Activated CD8-positive, alpha-beta memory T cell treated with anti-CD3 and anti-CD28 coated beads, Interleukin-2, amount 50 U/mL, for 1 hour (primary cell): Measurements from ENCODE around the gene MACROD1.
A peak's percentile ranks its signal among the peaks of the same experiment; 100 is the strongest.

Experiments
- DNase-seq: peaks from one replicate; pipeline ENCODE4 v3.0.0-alpha.2; 2020; ENCODE audit errors: extremely low read depth

The MACROD1 gene

DNA sequence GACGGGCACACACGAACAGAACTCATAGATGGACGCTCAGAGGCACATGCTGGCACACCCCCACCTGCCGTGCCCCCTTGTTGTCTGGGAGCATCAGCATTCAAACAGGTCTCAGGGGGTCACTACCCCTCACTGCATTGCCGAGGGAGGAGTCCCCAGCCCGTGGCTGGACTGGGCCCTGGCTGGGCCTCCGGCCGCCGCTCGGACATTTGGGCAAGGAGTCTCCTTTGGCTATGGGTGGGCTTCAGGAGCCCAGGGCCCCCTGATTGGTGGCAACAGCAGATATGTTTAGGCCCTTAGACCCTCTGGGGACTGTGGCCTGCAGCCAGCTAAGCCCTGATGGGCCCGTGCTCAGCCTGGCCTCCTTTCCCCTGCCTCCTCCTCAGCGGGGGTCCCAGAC, 88.3 kb downstream of the MACROD1 start:
- DNase-seq = no peak

DNA sequence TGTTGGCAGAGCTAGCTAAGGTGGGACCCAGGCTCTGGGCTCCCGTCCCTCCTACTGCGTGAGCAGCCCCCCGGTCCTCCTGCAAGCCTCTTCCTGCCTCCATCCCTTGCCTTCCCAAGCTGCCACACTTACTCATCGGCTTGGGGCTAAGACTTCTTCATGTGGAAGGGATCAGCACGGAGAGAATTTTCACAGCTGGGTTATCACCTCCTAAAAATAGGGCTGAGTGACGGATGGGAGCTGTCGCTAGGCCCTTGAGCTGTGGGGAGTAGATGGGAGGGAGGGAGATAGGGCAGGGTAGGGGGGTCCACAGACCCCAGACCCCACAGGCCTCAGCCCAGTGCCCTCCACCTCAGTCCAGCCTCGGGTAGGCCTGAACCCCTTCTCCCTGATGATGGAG, 89.2 kb downstream of the MACROD1 start:
- no peak for DNase-seq

DNA sequence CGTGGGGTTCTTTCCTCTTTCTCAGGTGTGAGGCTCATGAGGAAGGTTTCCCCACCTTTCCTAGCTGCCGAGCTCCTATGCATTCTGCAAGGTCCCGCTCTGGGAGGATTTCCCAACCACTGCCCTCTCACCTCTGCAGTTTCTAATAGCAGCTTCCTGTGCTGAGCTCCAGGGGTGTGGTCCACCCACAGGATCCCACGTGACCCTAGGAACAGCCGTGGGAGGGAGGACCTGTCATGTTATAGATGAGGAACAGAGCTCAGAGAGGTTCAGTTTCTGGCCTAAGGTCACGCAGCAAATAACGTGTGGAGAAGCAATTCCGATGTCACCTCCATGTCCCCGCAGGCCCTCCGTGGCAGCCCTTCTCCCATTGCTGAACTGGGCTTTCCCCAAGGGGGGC, 91.7 kb downstream of the MACROD1 start:
- no peak for DNase-seq

DNA sequence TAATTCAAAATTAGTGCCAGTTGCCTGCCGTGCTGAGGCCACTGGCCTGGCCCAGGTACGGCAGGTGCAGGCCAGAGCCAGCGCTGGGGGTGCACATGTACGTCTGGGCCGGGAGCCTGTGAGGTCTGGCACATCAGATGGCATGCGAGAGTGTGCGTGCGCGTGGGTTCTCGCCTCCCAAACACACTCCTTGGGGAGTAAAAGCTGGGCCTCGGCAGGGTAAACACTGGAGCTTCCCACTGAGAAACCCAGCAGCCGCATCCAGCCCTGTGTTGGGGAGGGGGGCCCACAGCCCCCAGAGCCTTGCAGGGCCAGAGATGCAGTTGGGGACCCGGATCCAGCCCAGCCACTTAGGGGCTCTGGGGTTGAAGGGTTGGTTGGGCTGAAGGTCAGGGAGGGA, 92.4 kb downstream of the MACROD1 start:
- no peak for DNase-seq

DNA sequence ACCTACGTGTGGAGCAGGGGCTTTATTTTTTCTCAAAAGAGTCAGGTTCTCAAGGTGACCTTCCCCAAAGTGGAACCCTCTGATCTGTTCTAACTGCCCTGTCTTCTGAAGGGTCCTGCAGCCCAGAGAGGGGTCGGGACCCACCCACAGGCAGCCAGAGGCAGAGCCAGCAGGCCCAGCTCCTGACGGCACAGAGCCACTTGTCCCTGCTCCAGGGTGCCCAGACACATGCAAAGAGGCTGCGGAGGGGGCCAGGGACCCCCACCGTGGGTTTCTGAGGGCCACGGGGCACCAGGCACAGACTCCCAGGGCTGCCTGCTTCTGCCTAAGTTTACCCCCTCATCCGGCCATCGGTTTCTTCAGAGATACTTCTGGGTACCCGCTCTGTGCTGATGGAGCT, 93.0 kb downstream of the MACROD1 start:
- no peak for DNase-seq

DNA sequence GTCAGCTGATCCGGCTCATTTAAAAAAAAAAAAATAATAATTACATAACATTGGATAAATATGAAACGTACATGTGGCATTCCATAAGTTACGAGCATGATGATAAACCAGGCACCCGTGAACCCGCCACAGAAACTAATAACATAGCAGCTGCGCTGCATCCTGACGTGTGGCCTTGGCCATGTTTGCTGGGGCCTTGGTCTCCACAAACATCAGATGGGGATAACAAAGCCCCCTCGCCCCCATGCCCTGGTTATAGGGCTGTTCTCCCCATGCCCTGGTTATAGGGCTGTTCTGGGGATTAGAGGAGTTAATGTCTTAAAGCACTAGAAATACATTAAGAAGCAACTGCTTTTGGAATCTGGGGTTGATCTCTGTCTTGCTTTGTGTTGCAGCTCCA, 93.5 kb downstream of the MACROD1 start:
- DNase-seq = no peak

DNA sequence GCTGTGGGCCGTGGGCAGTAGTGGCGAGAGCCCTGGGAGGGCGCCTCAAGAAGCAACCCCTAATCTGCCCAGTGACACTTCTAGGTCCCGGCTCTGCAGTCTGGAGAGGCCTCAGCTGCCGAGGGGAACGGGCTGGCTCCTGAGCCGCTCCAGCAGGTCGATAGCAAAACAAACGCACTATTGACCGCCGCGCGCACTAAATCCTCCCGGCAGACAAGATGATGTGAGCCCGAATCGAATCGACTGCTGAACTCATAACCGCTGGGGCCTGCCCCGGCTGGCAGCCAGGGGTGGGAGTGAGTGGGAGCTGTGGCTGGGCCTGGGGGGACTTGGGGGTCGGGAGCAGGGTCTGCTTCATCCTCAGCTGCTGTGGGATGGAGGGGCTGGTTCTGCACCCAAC, 94.1 kb downstream of the MACROD1 start:
- DNase-seq = no peak

DNA sequence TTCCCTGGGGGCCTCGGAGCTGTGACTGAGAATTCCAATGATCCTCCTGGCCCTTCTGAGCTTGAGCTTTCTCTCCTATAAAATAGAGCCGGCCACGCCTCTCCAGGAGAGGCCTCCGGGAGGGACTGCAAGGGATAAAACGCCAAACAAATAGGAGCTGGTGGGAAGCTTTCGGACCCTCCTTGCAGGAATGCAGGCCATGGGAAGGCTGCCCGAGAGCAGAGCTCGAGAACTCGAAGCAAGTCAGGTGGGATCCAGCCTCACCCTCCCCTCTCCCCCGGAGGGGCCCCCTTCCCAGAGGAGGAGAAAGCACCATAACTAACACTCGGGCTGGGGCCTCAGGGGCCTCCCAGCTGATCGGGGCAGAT, 95.6 kb downstream of the MACROD1 start:
- no peak for DNase-seq

DNA sequence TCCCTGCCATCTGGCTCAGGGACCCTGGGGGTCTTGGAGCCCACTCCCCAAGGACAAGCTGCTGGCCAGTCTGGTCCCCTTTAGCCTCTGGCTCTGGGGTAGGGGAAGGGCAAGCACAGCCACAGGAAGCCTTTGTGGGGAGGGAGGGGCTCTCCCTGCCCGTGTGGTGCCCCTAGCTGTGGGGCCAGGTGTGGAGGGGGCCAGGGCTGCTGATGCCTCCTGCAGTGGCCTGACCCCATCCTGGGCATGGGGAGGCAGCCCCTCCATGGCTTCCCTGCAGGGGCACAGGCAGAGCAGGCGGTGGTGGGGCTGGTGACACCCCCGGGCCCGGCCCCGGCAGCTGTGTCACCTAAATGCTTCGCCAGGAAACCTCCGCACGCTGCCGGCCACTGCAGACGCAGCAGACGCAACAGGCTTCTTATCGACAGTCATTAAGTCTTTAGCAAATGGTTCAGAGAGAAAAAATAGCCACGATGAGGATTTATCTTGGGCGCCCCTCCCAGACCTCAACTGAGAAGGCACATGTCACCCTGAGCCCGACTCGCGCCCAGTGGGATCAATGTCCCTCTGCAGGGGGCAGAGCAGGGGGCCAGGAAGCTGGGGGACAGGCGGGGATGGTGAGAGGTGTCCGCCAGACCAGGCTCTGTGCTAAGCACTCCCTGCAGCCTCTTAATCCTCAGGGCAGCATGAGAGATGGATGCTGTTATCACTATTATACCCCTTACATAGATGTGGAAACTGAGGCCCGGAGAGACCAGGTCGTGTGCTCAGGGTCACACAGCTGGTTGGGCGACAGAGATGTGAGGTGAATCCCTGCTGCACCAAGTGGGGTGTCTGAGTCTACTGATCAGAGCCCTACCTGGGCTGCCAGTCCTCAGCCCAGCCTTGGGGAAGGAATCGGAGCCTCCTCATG, 96.3 kb downstream of the MACROD1 start:
- DNase-seq = no peak

DNA sequence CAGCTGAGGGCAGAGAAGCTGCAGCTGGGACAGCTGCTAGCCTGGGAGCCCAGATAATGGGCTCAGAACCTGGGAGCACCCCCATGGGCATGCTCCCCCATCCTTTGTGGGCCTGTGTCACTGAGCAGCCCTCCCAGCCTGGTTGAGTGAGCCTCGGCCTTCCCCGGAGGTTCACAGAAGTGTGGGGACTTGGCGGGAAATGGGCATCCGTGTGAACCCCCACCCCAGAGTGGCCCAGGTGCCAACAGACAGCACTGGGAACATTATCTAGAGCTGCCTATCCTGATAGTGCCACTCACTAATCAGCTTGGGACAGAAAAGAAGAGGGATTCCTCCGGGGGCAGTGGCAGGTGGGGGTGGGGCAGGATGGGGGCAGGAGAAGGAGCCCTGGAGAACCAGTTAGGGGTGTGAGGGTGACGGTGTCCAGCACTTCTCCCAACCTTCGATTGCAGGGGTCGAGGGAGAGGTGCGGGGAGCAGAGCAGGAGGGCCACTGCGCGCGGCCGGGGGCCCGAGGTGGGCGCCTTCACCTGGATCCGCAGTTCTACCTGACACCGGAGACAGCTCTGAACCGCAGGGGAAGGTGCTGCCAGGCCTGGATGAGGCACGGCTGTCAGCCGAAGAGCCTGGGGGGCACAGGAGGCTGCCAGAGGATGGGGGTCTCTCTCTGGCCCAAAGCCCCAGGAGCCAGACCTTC, 97.1 kb downstream of the MACROD1 start:
- DNase-seq = no peak

DNA sequence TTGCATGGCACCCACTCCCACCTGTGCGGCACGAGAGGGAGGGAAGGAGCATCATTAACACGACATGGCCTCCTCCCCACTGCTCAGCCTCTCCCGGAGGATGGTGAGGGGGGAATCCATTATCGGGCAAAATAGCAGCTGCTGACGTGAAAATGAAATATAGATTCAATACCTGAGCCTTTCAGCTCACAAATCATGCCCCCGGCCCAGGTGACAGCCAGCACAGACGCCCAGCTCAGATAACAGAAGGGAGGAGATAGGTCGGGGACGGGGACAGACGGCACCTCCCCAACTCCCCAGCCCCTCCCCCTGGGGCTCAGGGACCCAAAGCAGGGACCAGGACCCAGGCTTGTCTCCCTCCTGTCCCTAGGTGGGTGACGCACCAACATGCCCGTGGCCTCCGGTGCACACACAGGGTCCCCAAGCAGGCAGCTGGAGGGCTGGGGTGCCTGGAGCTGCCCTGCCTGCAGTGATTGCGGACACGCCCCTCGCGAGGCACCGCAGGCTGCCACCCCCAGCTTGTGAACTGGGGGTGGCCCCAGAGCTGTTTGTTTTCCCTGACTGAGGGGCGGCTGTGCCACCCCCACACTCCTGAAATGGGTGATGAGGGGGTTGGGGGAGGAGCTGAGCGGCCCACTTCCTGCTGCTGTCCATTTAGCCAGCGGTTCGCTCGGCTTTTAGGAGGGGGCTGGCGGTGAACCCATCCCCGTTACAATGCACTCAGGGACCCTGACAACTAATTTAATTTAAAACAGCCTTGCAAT, 98.5 kb downstream of the MACROD1 start:
- DNase-seq = no peak

DNA sequence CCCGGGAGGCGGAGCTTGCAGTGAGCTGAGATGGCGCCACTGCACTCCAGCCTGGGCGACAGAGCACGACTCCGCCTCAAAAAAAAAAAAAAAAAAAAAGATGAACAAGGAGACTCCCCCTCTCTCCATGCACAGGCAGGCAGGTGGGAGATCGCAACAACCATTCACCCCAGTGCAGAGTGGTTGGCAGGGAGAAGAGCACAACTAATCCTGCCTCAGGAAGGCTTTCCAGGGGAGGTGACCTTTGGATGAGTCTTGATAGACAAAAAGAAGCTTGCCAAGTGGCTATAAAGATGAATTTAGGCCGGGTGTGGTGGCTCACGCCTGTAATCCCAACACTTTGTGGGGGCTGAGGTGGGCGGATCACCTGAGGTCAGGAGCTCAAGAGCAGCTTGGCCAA, 100.2 kb downstream of the MACROD1 start:
- DNase-seq = no peak

DNA sequence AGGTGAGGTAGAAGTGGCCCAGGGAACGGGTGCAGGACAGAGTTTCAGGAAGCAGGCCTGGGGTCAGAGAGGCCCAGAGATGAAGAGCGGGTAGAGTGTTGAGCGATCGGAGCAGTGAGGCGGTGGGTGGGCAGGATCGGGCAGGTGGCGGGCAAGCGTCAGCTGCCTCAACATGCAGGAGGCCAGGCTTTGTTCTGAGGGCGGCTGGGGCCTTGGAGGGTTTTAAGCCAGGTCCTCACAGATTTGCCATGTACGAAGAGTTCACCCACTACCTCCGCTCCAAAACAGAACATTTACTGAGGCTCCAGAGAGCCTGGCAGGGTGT, 100.8 kb downstream of the MACROD1 start:
- DNase-seq = no peak

DNA sequence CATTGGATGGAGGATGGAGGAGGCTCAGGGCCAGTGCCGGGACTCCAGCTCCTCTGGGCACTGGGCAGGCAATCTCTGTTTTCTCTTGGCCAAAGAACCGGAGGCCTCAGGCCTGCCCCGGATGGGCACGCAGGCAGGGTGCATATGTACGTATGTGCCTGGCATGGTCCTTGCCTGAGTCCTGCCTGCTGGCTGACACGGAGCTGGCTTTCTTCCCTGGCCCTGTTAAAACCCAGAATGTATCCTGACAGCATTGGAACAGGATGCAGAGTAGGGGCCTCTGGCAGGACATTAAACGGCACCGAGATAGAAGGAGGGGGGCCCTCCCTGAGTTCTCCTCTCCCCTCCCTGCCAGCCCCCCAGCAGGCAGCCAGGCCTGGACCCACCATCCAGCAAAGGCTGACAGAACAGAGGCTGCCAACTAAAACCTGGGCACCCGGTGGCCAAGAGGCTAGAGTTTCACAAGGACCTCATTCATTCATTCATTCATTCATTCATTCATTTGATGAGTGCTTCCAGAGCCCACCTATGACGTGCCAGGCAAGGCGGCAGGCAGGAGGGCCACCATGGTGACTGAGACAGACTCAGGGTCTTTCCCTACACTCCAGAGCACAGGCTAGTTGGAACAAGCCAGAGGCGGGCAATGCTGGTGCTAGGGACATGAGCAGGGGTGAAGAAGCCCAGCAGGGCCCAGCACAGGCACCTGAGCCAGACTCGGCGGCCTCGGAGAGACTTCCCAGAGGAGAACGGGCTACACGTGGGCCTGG, 101.4 kb downstream of the MACROD1 start:
- no peak for DNase-seq

DNA sequence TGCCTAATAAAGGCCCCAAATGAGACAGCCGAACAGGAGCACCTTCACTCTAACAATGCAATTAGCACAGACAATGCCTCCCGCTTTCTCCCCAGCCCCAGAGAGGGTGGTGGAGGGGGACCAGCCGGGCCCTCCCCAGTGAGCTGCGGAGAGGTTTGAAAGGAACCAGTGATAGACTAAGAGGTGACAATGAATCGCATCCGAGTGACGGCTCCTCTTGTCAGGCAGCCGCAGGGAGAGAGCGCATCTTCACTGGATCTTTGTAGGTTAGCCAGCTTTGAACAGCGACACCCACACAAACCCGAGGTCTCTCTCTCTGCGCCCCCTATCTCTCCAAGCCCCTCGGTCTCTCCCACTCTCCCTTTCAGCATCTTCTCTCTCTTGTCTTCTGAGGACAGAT, 102.1 kb downstream of the MACROD1 start:
- DNase-seq = no peak

DNA sequence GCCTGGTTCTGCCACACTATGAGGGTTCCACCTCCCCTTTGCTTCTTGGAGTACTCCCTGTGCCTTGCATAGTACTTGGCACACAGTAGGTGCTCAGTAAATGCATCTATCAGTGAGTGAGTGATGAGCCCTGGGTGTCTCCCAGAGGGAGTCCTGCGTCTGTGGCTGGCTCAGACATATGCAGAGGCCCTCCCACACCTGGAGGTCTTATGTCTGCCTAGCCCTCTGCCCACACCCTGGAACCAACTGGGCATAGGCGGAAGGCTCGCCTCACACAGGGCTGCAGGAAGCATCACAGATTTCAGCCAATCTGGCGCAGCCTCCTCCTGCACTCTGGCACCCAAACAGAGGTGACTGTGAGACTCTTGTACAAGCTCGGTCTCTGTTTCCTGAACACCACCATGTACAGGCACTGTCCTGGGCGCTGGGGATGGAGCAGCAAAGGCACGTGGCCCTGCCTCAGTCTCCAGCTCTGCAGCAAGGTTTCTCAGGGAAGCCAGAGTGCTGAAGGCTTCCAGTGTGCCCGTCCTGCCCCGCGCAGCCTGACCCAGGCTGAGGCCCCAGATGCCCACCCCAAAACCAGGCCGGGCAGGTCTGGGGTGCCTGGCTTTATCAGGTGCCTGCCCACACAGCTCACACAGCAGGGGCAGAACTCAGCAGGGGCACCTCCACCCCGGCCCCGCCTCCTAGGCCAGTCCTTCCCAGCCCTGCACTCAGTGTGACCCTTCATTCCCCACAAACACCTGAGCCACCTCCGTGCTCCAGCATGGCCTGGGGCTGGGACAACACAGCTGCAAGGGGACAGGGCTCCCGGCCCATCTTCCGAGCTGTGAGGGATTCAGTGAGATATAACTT, 103.5 kb downstream of the MACROD1 start:
- DNase-seq = no peak

DNA sequence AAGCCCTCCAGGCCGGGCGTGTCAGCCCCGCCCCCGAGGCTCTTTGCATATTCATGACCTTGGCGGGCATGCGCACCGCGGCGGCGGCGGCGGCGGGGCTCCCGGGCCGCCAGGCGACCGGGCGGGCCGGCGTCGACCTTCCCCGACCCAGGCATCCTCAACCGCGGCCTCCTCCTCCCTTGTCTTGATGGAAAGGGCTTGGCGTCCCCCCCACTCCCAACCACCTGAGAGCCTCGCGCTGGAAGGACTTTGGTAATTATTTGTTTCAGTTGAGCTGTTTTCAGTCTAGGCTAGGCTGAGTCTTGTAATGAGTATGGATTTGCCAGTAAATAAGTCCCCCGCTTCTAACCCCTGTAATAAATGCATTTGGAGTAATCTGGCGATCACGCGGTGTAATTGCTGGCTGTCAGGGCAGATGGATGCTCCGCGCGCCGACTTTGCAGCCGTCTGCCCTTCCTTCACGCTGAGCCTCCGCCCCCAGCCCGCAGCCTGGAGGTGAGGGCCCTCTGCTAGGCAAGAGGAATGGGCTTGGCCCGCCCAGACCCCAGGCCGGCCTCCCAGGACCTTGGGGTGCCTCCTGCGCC, 105.0 kb downstream of the MACROD1 start:
- peak; percentile 17 for DNase-seq

DNA sequence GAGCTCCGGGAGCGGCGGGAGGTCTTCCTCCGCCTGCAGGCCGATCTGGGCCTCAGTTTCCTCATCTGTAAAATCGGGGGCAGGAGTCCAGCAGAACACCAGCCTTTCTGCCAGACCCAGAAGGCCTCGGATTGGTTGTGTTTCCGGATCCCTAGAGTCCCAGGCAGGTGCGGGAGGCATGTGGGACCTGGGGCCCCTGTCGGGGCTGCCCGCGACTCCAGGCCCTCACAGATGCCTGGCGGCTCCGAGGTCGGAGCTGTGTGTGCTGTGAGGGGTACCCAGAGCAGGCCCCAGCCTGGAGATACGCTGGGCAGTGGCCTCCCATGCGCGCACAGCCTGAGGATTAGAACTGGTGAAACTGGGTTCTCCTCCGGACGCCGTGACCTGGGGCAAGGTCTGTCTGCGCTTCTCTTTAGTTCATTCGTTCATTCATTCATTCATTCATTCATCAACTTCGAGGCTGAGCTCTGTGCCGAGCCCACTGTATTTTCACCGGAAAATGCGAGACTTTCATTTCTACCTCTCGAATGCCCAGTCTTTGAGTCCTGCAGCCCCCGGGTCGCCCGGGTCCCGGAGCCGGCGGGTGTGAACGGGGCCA, 105.6 kb downstream of the MACROD1 start:
- no peak for DNase-seq

DNA sequence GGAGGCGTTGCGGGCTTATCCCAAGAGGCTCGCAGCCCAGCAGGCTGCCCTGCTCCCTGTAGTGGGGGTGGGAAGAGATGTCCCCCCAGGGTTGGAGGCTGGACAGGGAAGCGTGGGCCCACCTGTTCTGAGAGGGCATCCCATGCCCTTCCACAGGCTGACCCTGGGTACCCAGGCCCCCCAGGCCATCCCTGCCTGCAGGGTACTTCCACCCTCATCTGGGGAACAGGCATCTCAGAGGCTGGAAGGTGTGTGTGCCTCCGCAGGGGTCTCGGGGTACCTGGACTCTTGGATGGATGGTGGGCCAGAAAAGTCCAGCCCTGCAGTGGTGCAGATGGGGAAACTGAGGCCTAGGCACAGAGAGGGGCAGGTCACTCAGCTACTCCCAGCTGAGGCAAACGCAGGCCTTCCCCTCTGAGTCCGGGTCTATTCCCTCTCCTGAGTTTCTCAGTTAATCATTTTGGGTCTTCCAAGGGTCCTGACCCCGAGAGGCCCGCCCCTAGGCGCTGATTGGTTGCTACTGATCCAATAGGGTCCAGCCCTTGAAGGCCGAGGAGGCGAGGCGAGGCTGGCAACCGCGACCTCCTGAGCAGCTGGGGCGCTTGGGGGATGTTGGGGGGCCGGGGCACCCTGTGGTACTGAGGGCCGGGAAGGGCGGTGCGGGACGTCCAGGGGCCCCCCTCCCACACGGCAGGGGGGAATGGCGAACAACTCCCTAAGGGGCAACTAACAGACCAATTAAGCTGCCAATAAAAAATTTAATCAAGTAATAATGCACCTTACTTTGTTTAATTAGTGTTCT, 106.4 kb downstream of the MACROD1 start:
- DNase-seq = no peak
